Kidney (tissue), 14 donors: ENCODE measurements around the gene DYNC1I2. TPM values are rescaled to one million over a fixed set of nuclear protein-coding genes. Genes with fewer than 3 reads are reported as not detected.
A peak's percentile ranks its signal among the peaks of the same experiment; 100 is the strongest.

Source experiments
- DNase-seq, 5 donors: peaks; one replicate each; pipeline ENCODE4 v3.0.0-alpha.2; 2013 to 2020
- FAIRE-seq: peaks from 2 replicates; lab custom pipeline; 2012; peaks lifted over from hg19 to GRCh38; lab: Jason Lieb, UNC
- H3K27ac ChIP-seq, 2 donors: one replicate each; pipeline ENCODE4 v1.7.0; 2013; ENCODE audit warnings: low read depth in 2 of 2, low read length in 2 of 2, inconsistent platforms in 1 of 2
- H3K27me3 ChIP-seq: one replicate; pipeline ENCODE4 v1.7.1; 2013; ENCODE audit warnings: low read length, inconsistent platforms; ENCODE audit not compliant: control insufficient read depth, insufficient read depth
- H3K36me3 ChIP-seq, 3 donors: one replicate each; pipeline versions ENCODE4 v1.7.0 to v1.7.1; 2013; ENCODE audit warnings: low read length in 3 of 3, control low read depth in 1 of 3, inconsistent platforms in 1 of 3; ENCODE audit not compliant: insufficient read depth in 3 of 3, control insufficient read depth in 2 of 3
- H3K4me1 ChIP-seq, 3 donors: one replicate each; pipeline versions ENCODE4 v1.7.0 to v1.7.1; 2013; ENCODE audit warnings: low read length in 3 of 3, inconsistent platforms in 1 of 3, low read depth in 1 of 3; ENCODE audit not compliant: control insufficient read depth in 2 of 3, insufficient read depth in 2 of 3
- H3K4me3 ChIP-seq, 3 donors: one replicate each; pipeline versions ENCODE4 v1.7.0 to v1.8.1; 2013; ENCODE audit warnings: low read length in 3 of 3, control low read depth in 1 of 3, inconsistent platforms in 1 of 3
- H3K9ac ChIP-seq, 3 donors: one replicate each; pipeline versions ENCODE4 v1.7.0 to v1.7.1; 2013; ENCODE audit warnings: low read length in 3 of 3, control low read depth in 1 of 3, inconsistent platforms in 1 of 3
- H3K9me3 ChIP-seq, 3 donors: one replicate each; pipeline versions ENCODE4 v1.7.0 to v1.7.1; 2013; ENCODE audit warnings: low read length in 3 of 3, control low read depth in 1 of 3, inconsistent platforms in 1 of 3; ENCODE audit not compliant: control insufficient read depth in 2 of 3, insufficient read depth in 1 of 3
- intact Hi-C: fragments of 100-400 bp; cut with DNase I; formaldehyde crosslinking; loops from one replicate; pipeline ENCODE4 v1.11.1; 2022
- polyA plus RNA-seq: library from polyadenylated mRNA; stranded (reverse); fragments of 350-450 nt; fragmentation: Illumina TruSeq; extraction: RNeasy Lipid Tissue Mini Kit (QIAGEN cat#74804); gene quantifications from one replicate; pipeline ENCODE4 v1.2.3, GENCODE V29; 2014; ENCODE audit warnings: low read depth, low replicate concordance; ENCODE audit not compliant: insufficient read depth
- total RNA-seq: library from RNA; stranded (reverse); fragmentation: NEBNext Ultra II Directional; extraction: Animal tissue kit (Norgen Biotek cat#: 25700); gene quantifications from one replicate; pipeline ENCODE4 v1.2.1, GENCODE V29; 2021
- TF ChIP-seq, protein P1 (sequence below): IDR thresholded peaks from 3 replicates; pipeline ENCODE4 v1.5.1; 2012; ENCODE audit warnings: mild to moderate bottlenecking, moderate library complexity, borderline replicate concordance; ENCODE audit not compliant: insufficient read depth; ENCODE audit errors: extremely low read depth
- donor health status: control.
- donor health status: control.
- donor health status: control.
- donor health status: control.
- donor health status: control.
- donor health status: DM: yes; HTN: yes; CAD: no.
- donor health status: Normal renal cell carcinoma (clear cell type).

DYNC1I2 gene
- total and polyA plus RNA-seq, 2 donors from 2014 or later: 81.7 to 108 TPM

DNA sequence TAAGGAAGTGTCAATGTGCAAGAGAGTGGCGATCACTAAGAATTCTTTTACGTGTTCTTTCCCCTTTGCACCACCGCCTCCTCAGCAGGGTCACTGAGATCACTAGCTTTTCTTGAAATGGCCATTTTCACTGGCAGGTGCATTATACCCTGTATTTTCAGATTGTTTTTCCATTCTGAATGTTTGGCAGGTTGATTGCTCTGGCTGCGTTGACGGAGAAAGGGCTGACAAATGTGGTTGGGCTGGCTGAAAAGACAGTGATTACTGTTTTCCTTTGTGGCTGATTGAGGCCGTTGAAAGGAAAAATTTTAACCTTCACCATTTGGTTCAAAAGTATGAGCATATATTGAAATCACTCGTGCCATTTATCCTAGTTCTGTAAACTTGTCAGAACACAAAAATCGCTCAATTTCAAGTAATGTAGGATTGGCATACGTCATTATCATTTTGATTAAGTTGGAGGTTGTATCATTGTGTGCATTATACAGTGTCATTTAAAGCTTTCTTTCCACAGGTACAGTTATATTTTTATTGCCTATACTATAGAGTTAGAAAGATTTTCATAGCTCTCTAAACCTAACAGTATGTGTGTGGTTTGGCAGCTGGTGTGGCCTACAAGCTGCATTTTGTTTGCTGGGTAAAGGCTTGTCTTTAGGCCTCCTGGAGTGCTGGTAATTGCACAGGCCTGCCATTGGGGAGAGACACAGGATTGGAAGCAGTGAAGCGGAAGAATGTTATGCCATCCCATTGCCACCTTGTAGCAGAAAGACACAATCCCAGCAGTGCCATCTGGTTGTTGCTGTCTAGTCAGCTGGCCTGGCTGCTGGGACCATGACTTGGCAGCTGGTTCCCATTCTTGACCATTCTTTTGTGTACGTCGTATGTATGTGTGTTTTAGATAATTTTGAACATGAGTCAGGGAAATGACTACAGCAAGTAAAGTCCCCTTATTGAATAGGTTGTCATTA, 36.7 kb downstream of the DYNC1I2 start:
- peaks cover 0 to 7% (median 4%) of the 10 kb centered on the region in 3 donors for H3K36me3 ChIP-seq
- no peak overlapping the region for H3K4me3 ChIP-seq
- no peak overlapping the region for H3K9ac ChIP-seq
- no peaks in the 10 kb centered on the region for H3K9me3 ChIP-seq
- TF ChIP-seq, protein P1, sequence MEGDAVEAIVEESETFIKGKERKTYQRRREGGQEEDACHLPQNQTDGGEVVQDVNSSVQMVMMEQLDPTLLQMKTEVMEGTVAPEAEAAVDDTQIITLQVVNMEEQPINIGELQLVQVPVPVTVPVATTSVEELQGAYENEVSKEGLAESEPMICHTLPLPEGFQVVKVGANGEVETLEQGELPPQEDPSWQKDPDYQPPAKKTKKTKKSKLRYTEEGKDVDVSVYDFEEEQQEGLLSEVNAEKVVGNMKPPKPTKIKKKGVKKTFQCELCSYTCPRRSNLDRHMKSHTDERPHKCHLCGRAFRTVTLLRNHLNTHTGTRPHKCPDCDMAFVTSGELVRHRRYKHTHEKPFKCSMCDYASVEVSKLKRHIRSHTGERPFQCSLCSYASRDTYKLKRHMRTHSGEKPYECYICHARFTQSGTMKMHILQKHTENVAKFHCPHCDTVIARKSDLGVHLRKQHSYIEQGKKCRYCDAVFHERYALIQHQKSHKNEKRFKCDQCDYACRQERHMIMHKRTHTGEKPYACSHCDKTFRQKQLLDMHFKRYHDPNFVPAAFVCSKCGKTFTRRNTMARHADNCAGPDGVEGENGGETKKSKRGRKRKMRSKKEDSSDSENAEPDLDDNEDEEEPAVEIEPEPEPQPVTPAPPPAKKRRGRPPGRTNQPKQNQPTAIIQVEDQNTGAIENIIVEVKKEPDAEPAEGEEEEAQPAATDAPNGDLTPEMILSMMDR: no peak
- H3K27ac ChIP-seq: no peak overlapping the region
- no peak for FAIRE-seq
- no peaks in the 10 kb centered on the region for H3K4me1 ChIP-seq
- H3K27me3 ChIP-seq: no peaks in the 10 kb centered on the region
- intact Hi-C loops: no loop called here
- peak in 2 of 5 donors; percentile 14 to 34 for DNase-seq

DNA sequence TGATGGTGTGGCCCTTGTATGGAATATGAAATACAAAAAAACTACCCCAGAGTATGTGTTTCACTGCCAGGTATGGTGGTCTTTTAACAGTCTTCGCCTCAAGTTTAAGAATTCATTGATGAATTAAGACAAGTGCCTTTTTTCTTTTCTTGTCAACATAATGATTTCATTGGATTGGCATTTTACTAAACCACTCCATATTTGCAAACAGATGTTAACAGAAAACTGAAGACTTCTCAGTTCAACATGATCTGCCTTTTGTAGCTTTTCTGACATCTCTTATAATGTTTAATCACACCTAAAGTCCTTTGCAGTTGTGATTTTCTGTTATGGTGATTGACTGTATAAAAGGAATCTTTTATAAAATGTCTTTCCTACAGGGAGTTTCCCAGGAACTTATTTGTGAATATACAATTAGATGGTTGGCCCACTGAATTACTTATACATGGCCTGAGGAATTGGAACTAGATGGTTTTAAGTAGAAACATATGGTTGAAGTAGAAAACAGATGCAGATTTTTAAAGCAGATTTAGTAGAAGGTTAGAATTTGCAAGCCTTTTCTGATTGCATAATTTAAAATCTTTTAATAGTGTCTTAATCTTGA, 39.7 kb downstream of the DYNC1I2 start:
- H3K27ac ChIP-seq: no peak overlapping the region
- peaks cover 14 to 20% (median 18%) of the 10 kb centered on the region in 3 donors for H3K36me3 ChIP-seq
- DNase-seq (no peak), FAIRE-seq (no peak)
- H3K4me1 ChIP-seq: no peaks in the 10 kb centered on the region
- H3K4me3 ChIP-seq: no peak overlapping the region
- H3K27me3 ChIP-seq: no peaks in the 10 kb centered on the region
- no peak overlapping the region for H3K9ac ChIP-seq
- intact Hi-C loops: no loop called here
- TF ChIP-seq, protein P1: no peak
- no peaks in the 10 kb centered on the region for H3K9me3 ChIP-seq

DNA sequence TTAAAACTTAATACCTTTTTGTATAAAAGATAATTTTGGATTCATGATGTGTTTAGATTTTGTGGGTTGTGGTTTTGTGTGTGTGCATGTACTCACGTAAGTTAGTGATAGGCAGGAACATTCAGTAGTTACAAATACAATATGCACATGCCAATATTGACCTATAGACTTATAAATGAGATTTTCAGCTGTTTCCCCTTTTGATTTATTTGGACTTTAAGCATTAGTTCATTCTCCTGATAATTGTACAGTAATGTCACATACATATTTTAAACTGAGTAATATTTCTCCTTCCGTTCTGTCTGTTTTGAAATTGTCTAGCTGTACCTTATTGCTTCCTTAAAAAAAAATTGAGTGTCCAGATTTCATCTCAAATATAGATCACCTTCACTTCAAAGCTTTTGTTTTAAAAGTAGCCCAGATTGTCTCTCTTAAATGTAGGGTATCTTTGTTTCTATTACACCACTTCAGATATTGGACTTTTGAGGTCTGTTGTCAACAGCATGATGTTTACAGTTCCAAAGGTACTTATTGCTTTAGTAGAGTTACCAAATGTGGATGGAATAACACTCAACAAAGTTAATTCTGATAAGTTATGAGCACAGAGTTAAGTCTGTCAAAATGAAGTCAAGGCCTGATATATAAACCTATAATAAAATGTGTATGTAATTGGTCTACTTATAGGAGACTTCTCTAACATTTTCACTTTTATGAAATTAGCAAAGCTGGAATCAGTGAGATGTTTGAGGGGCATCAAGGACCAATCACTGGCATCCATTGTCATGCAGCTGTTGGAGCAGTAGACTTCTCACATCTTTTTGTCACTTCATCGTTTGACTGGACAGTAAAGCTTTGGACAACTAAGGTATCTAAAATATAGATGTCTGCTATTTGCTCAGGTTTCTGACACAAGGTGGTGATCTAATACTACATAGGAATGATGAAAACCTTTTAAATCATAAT, 42.0 kb downstream of the DYNC1I2 start:
- Histone ChIP-seq H3K9ac (no peak overlapping the region), H3K9me3 (no peaks in the 10 kb centered on the region), H3K27ac (no peak overlapping the region), H3K36me3 (peaks cover 14 to 19% (median 18%) of the 10 kb centered on the region in 3 donors), H3K4me3 (no peak overlapping the region), H3K4me1 (no peaks in the 10 kb centered on the region), H3K27me3 (no peaks in the 10 kb centered on the region)
- TF ChIP-seq, protein P1: no peak
- intact Hi-C loops: no loop called here
- no peak for DNase-seq
- no peak for FAIRE-seq
